ENCODE data around the gene MAS1.
"Not testable (repeated sequence)": the region's sequence is repeated elsewhere in the genome, so short reads cannot be mapped to it uniquely, and the experiment has no call there.

The MAS1 gene

GRCh38 chr6:159890792-159891191 lies at the start of gene MAS1:
Gene MAS1, plus strand, starts transcription at chr6:159890988. Its CDS starts 15,968 bp downstream, at chr6:159906956.
- DNase-seq = peak in 9 of 58 donors; percentile 5 to 38 (median 14)

GRCh38 chr6:159842035-159842434 lies 48.8 kb upstream of the MAS1 start:
- no peak for DNase-seq

- DNase-seq = no peak
These were observed 45.8 kb upstream of the MAS1 start for GRCh38 chr6:159844737-159845645.

GRCh38 chr6:159848552-159848951 lies 42.2 kb upstream of the MAS1 start:
- DNase-seq = not testable (repeated sequence)

GRCh38 chr6:159849851-159850250 lies 40.9 kb upstream of the MAS1 start:
- DNase-seq = not testable (repeated sequence)

GRCh38 chr6:159852877-159853276 lies 37.9 kb upstream of the MAS1 start:
- DNase-seq = peak in 1 of 58 donors; percentile 5

GRCh38 chr6:159853754-159854153 lies 37.0 kb upstream of the MAS1 start:
- DNase-seq = no peak

GRCh38 chr6:159854959-159855358 lies 35.8 kb upstream of the MAS1 start:
- DNase-seq = no peak

GRCh38 chr6:159858259-159858658 lies 32.5 kb upstream of the MAS1 start:
- no peak for DNase-seq

GRCh38 chr6:159860482-159860881 lies 30.3 kb upstream of the MAS1 start:
- no peak for DNase-seq

- no peak for DNase-seq
These were observed 28.7 kb upstream of the MAS1 start for GRCh38 chr6:159862103-159862502.

- DNase-seq = peak in 7 of 58 donors; percentile 6 to 47 (median 24)
These were observed 27.4 kb upstream of the MAS1 start for GRCh38 chr6:159863341-159863740.

GRCh38 chr6:159865226-159865920 lies 25.4 kb upstream of the MAS1 start:
- no peak for DNase-seq

- DNase-seq = no peak
These were observed 24.2 kb upstream of the MAS1 start for GRCh38 chr6:159866286-159867247.

- peak in 11 of 58 donors; percentile 4 to 58 (median 22) for DNase-seq
These were observed 19.5 kb upstream of the MAS1 start for GRCh38 chr6:159871241-159871640.

- peak in 1 of 58 donors; percentile 15 for DNase-seq
These were observed 18.9 kb upstream of the MAS1 start for GRCh38 chr6:159871906-159872305.

- peak in 55 of 58 donors; percentile 7 to 86 (median 55) for DNase-seq
These were observed 16.4 kb upstream of the MAS1 start for GRCh38 chr6:159874435-159874834.

- no peak for DNase-seq
These were observed 15.6 kb upstream of the MAS1 start for GRCh38 chr6:159875194-159875593.

GRCh38 chr6:159876242-159876641 lies 14.5 kb upstream of the MAS1 start:
- no peak for DNase-seq

- DNase-seq = no peak
These were observed 13.5 kb upstream of the MAS1 start for GRCh38 chr6:159877256-159877808.

- DNase-seq = no peak
These were observed 12.4 kb upstream of the MAS1 start for GRCh38 chr6:159878341-159878740.

Data from anterior cingulate cortex (tissue), 58 donors.